Stimulated activated CD8-positive, alpha-beta memory T cell treated with anti-CD3 and anti-CD28 coated beads, Interleukin-7, amount 100 ng/mL, for 24 hours (primary cell): Measurements from ENCODE around the gene CCDC188.
A peak's percentile ranks its signal among the peaks of the same experiment; 100 is the strongest.

Source experiments
- DNase-seq: peaks from one replicate; pipeline ENCODE4 v3.0.0-alpha.2; 2020; ENCODE audit warnings: low read depth

Gene CCDC188

GRCh38 chr22:20116951-20117632, 33.8 kb downstream of the CCDC188 start, which contains the start of gene TRMT2A:
TRMT2A (minus strand) TSS chr22:20117226; CDS start chr22:20116906, 320 bp downstream.
- peak; percentile 96 for DNase-seq

- DNase-seq: no peak
Observed at GRCh38 chr22:20116376-20116950, 34.4 kb downstream of the CCDC188 start.

GRCh38 chr22:20115691-20116375, 35.0 kb downstream of the CCDC188 start, which contains the start of gene RANBP1:
RANBP1 (plus strand) TSS chr22:20116104; CDS start chr22:20116185, 81 bp downstream.
- no peak for DNase-seq

- DNase-seq: no peak
Observed at GRCh38 chr22:20114506-20115475, 36.1 kb downstream of the CCDC188 start.

GRCh38 chr22:20113551-20114310, 37.1 kb downstream of the CCDC188 start:
- DNase-seq: no peak

- no peak for DNase-seq
Observed at GRCh38 chr22:20112623-20113511, 38.0 kb downstream of the CCDC188 start.

GRCh38 chr22:20111689-20112622, 38.9 kb downstream of the CCDC188 start:
- DNase-seq: no peak

- DNase-seq: no peak
Observed at GRCh38 chr22:20111045-20111688, 39.7 kb downstream of the CCDC188 start.

GRCh38 chr22:20110359-20110985, 40.4 kb downstream of the CCDC188 start:
- no peak for DNase-seq

- no peak for DNase-seq
Observed at GRCh38 chr22:20109411-20110358, 41.2 kb downstream of the CCDC188 start.

- DNase-seq: no peak
Observed at GRCh38 chr22:20108757-20109230, 42.1 kb downstream of the CCDC188 start.

- DNase-seq: no peak
Observed at GRCh38 chr22:20107951-20108756, 42.7 kb downstream of the CCDC188 start.

- no peak for DNase-seq
Observed at GRCh38 chr22:20107471-20107901, 43.4 kb downstream of the CCDC188 start.

GRCh38 chr22:20106849-20107237, 44.0 kb downstream of the CCDC188 start:
- no peak for DNase-seq

GRCh38 chr22:20106205-20106848, 44.5 kb downstream of the CCDC188 start:
- no peak for DNase-seq
